Muscle of leg (tissue), 11 donors: ENCODE measurements around the gene RASGRF1. TPM values are rescaled to one million over a fixed set of nuclear protein-coding genes. Genes with fewer than 3 reads are reported as not detected.

Experiments
- DNase-seq: peaks from one replicate; pipeline ENCODE4 v3.0.0; 2013
- H3K27ac ChIP-seq: one replicate; pipeline ENCODE4 v1.5.1; 2013; ENCODE audit warnings: mild to moderate bottlenecking, low read length, control low read depth
- H3K27me3 ChIP-seq: one replicate; pipeline ENCODE4 v1.6.1; 2013; ENCODE audit warnings: low read length; ENCODE audit not compliant: control insufficient read depth, insufficient read depth
- H3K36me3 ChIP-seq: one replicate; pipeline ENCODE4 v1.6.1; 2013; ENCODE audit warnings: low read length; ENCODE audit not compliant: control insufficient read depth, insufficient read depth
- H3K4me1 ChIP-seq: one replicate; pipeline ENCODE4 v1.6.1; 2013; ENCODE audit warnings: low read length; ENCODE audit not compliant: control insufficient read depth, insufficient read depth
- H3K4me3 ChIP-seq: one replicate; pipeline ENCODE4 v1.5.1; 2013; ENCODE audit warnings: low read length, control low read depth
- H3K9me3 ChIP-seq: replicated peaks from 2 replicates; pipeline ENCODE4 v1.6.1; 2013; ENCODE audit warnings: low read depth, low read length; ENCODE audit not compliant: control insufficient read depth
- WGBS: methylation state at CpG from one replicate; pipeline ENCODE4 v1.1.5; 2013; ENCODE audit warnings: missing lambda C conversion rate; ENCODE audit not compliant: insufficient coverage; 5-methylcytosine and 5-hydroxymethylcytosine counted together
- polyA plus RNA-seq, 8 donors: library from polyadenylated mRNA; unstranded; fragments of 120-200 nt; gene quantifications; one replicate each; pipeline versions ENCODE4 v1.2.1 to v1.2.3, GENCODE V29; 2013; ENCODE audit warnings: inconsistent platforms in 1 of 8, low replicate concordance in 1 of 8; ENCODE audit not compliant: insufficient read length in 8 of 8, insufficient read depth in 1 of 8
- total RNA-seq: library from RNA; stranded (reverse); fragments of 120-200 nt; gene quantifications from one replicate; pipeline ENCODE4 v1.2.4, GENCODE V29; 2013

Gene RASGRF1
- total and polyA plus RNA-seq, 9 donors, result 0.08 to 0.93 (median 0.16) TPM

GRCh38 chr15:79054350-79054749 is 36.2 kb downstream of the RASGRF1 start:
- WGBS, result no CpG with 5 or more reads among the region's 3 CpGs

GRCh38 chr15:79053894-79054293 is 36.7 kb downstream of the RASGRF1 start:
- Histone ChIP-seq H3K36me3 (no peaks in the 10 kb centered on the region), H3K9me3 (no peaks in the 10 kb centered on the region), H3K27me3 (peaks cover 14% of the 10 kb centered on the region), H3K27ac (no peak overlapping the region), H3K4me1 (no peaks in the 10 kb centered on the region), H3K4me3 (no peak overlapping the region)
- DNase-seq, result peak; percentile 34
- WGBS, result 56% methylated on average over 1 of the region's 2 CpGs

More at GRCh38 chr15:79054350-79054749, 36.2 kb downstream of the RASGRF1 start:
- Histone ChIP-seq H3K27ac (no peak overlapping the region), H3K4me1 (no peaks in the 10 kb centered on the region), H3K9me3 (no peaks in the 10 kb centered on the region), H3K27me3 (peaks cover 14% of the 10 kb centered on the region), H3K36me3 (no peaks in the 10 kb centered on the region), H3K4me3 (no peak overlapping the region)
- DNase-seq, result no peak

DNA sequence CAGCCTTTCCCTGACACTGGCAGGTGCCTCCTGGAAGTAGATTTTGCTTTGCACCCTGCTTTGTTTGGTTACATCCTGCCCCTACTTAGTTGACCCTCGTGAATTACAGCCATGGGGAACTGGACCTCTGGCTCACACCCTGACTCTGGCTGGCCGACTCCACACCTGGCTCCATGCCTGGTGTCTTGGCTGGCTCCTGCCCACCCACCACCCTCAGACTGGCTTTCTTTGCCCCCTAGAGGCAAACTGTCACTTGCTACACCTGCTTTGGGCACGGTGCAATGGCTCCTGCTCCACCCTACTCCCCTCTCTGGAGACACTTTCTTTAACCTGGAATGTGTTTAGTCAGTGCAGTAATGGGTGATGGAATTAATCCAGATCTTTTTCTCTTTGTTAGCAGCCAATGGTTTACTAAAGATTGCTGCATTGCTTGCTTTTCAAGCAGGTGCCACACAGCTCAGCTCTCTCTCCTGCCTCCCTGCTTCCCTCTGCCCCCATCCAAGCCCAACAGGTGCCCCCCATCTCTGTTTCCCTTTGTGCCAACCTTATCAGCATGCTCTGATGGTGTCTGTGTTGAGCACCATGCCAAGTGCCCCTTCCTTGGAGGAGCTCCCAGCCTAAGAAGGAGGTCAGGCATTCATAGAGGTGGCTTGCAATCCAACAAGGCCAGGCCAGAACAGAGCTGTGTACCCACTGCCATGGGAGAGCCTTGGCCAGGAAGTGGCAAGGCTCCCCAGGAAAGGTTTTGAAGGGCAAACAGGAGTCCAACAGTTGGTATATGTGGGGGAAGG is 38.4 kb downstream of the RASGRF1 start:
- WGBS, result 69% methylated on average over 2 of the region's 3 CpGs
- Histone ChIP-seq H3K27ac (no peak overlapping the region), H3K36me3 (no peaks in the 10 kb centered on the region), H3K27me3 (peaks cover 7% of the 10 kb centered on the region), H3K9me3 (no peaks in the 10 kb centered on the region), H3K4me1 (no peaks in the 10 kb centered on the region), H3K4me3 (no peak overlapping the region)
- DNase-seq, result no peak

- Histone ChIP-seq H3K4me1 (no peaks in the 10 kb centered on the region), H3K27ac (no peak overlapping the region), H3K4me3 (no peak overlapping the region), H3K9me3 (no peaks in the 10 kb centered on the region), H3K36me3 (no peaks in the 10 kb centered on the region), H3K27me3 (peaks cover 3% of the 10 kb centered on the region)
- 76% methylated on average over 3 of the region's 6 CpGs for WGBS
- DNase-seq, result no peak
These were observed 39.6 kb downstream of the RASGRF1 start for GRCh38 chr15:79051029-79051428.

DNA sequence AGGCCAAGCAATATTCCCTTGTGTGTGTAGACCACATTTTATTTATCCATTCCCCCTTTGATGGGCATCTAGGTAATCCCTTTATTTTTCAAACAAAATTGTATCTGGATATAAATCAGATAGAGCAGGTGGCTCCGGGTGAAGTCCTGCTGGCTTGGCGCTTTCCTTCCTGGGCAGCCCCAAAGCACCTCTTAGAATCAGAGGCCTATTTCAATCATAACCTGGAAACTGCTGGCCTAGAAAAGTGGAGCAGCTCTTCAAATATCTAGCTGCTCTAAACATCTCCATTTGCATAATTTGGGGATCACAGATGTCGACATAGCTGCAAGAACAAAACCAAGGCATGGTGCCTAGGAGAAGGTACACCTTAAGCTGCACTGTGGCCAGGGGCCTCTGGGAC is 40.2 kb downstream of the RASGRF1 start:
- H3K27ac ChIP-seq, result no peak overlapping the region
- no peaks in the 10 kb centered on the region for H3K4me1 ChIP-seq
- no peaks in the 10 kb centered on the region for H3K36me3 ChIP-seq
- no peaks in the 10 kb centered on the region for H3K9me3 ChIP-seq
- WGBS, result 92% methylated on average over 2 of the region's 3 CpGs
- no peak overlapping the region for H3K4me3 ChIP-seq
- peaks cover 3% of the 10 kb centered on the region for H3K27me3 ChIP-seq
- no peak for DNase-seq

DNA sequence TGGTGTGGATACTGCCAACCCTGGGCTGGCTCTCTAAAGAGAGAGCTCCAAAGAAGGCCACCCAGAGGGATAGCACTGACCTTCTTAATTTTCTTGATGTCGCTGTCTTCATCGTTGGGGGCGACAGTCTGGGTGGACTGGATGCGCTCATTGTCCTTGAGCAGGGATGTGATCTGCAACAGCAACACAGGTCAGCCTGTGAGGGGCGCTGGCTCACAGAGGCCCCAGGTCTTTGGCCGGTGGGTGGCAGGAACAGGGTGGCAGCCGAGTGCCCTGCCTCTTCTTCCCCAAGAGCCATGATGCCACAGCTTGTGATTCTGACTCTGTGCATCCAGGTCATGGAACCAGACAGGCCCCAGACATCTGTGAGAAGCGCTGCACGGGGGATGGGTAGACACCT is 41.2 kb downstream of the RASGRF1 start:
- H3K36me3 ChIP-seq, result no peaks in the 10 kb centered on the region
- no peak for DNase-seq
- WGBS, result 79% methylated on average over 9 of the region's 9 CpGs
- peaks cover 3% of the 10 kb centered on the region for H3K27me3 ChIP-seq
- no peak overlapping the region for H3K27ac ChIP-seq
- H3K4me1 ChIP-seq, result no peaks in the 10 kb centered on the region
- H3K4me3 ChIP-seq, result no peak overlapping the region
- no peaks in the 10 kb centered on the region for H3K9me3 ChIP-seq

DNA sequence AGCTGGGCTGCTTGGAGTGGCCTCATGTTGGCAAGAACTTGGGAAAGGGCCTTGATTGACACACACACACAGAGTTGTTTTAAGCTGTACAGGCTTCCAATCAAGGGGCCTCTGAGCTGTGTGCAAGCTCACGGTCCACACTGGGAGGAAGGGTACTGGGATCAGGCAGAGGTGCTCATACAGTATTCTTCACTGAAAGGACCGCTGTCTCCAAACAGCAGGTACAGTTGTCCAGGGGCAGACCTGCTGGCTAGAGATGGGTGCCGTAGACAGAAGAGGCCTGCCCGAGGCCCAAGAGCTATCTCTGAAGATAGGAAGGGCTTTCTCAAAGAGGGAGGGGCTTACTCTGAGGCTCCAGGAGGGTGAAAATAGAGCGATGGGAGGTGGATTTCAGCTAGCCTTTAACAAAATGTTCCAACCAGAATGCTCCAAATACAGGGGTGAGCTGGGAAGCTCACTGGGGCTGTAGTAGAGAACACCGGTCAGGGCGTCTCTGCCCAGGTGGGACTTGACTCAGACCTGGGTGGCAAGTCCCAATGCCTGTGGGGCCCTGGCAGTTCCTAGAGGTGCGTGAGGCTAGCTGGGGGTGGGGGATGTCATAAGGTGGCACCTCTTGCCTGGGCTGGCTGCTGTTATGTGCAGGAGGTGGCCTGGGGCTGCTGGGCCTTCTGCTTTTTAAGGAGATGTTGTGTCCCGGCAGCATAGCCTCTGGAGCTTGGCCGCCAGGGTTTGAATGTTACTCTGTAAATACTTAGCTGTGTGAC is 42.7 kb downstream of the RASGRF1 start:
- WGBS, result 79% methylated on average over 8 of the region's 10 CpGs
- Histone ChIP-seq H3K4me1 (no peaks in the 10 kb centered on the region), H3K27me3 (peaks cover 3% of the 10 kb centered on the region), H3K9me3 (peaks cover 4% of the 10 kb centered on the region), H3K4me3 (no peak overlapping the region), H3K27ac (no peak overlapping the region), H3K36me3 (no peaks in the 10 kb centered on the region)
- DNase-seq, result no peak

DNA sequence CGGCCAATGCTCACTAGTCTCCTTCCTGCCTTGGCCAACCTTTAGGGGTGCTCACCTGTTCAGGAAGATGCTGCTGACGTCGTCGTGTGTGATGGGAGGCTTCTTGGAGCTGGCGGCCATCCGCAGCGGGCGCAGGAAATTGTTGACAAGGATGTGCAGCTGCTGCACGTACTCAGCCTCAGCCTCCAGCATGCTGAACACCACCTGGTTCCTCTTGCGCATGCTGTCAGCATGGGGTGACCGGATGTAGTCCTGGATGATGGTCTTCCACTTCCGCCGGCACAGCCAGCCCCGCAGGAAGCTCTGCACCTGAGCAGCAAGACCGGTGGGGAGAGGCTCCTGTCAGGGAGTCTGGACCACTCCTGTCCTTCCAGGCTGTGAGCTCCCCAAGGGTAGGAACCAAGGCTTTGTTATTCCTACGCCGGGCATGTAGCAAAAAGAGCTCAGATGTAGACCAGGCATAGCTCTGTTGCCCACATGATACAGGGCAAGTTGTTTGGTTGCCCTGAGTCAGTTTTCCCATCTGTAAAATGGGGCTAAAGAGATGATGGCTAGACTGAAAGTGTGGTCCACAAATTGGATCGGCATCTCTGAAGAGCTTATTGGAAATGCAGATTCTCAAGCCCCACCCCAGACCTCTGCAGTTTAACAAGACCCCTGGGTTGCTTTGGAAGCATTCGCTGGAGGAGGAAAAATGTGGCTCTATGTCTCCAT is 43.7 kb downstream of the RASGRF1 start:
- Histone ChIP-seq H3K27ac (no peak overlapping the region), H3K4me3 (no peak overlapping the region), H3K9me3 (peaks cover 11% of the 10 kb centered on the region), H3K27me3 (peaks cover 5% of the 10 kb centered on the region), H3K36me3 (no peaks in the 10 kb centered on the region), H3K4me1 (no peaks in the 10 kb centered on the region)
- no peak for DNase-seq
- WGBS, result 79% methylated on average over 17 of the region's 19 CpGs

- Histone ChIP-seq H3K36me3 (no peaks in the 10 kb centered on the region), H3K9me3 (peaks cover 11% of the 10 kb centered on the region), H3K4me1 (no peaks in the 10 kb centered on the region), H3K27me3 (peaks cover 5% of the 10 kb centered on the region), H3K27ac (no peak overlapping the region), H3K4me3 (no peak overlapping the region)
- WGBS, result no CpG with 5 or more reads among the region's 1 CpG
- DNase-seq, result no peak
These were observed 45.5 kb downstream of the RASGRF1 start for GRCh38 chr15:79045041-79045440.
